SK-N-SH (cell line): Measurements from ENCODE around the gene PIEZO2. TPM values are rescaled to one million over a fixed set of nuclear protein-coding genes. Genes with fewer than 3 reads are reported as not detected.

Experiments used
- CTCF ChIA-PET: fragments of 300-600, 350-600 bp; formaldehyde crosslinking; extraction: SDS; loops from one replicate; lab custom pipeline; 2021; lab: Yijun Ruan, JAX
- POLR2A ChIA-PET: fragments of 350-600 bp; sonication (Branson Sonifier 250); formaldehyde crosslinking; extraction: SDS; loops from one replicate; lab custom pipeline; 2020; ENCODE audit warnings: antibody characterized with exemption, inconsistent platforms; lab: Yijun Ruan, JAX
- DNase-seq: peaks from one replicate; pipeline ENCODE4 v3.0.0; 2012
- H2AFZ ChIP-seq: fragments of 200-600 bp; sonication (generic); 2 replicates; pipeline ENCODE4 v1.8.1; 2016; ENCODE audit warnings: antibody characterized with exemption, mild to moderate bottlenecking, low read depth
- H3F3A ChIP-seq: fragments of 200-600 bp; sonication (generic); replicated peaks from 2 replicates; pipeline ENCODE3; 2016; ENCODE audit warnings: antibody characterized with exemption, mild to moderate bottlenecking; ENCODE audit not compliant: insufficient read depth
- H3K27ac ChIP-seq, 2 experiments: fragments of 200-500 bp in 1 of 2; fragments of 200-600 bp in 1 of 2; sonication (Bioruptor generic) in 1 of 2; sonication (generic), shearing (Covaris generic) in 1 of 2; 2 replicates each; pipeline versions ENCODE4 v1.5.1 to v1.6.1; 2014 to 2016; ENCODE audit warnings: low read depth in 2 of 2, inconsistent platforms in 1 of 2, low read length in 1 of 2, mild to moderate bottlenecking in 1 of 2, mixed read lengths in 1 of 2
- H3K27me3 ChIP-seq: fragments of 200-600 bp; sonication (generic), shearing (Covaris generic); 2 replicates; pipeline ENCODE4 v1.6.1; 2016; ENCODE audit warnings: mixed run types; ENCODE audit not compliant: insufficient read depth
- H3K36me3 ChIP-seq, 2 experiments: fragments of 200-500 bp in 1 of 2; fragments of 200-600 bp in 1 of 2; sonication (Bioruptor generic) in 1 of 2; sonication (generic) in 1 of 2; replicated peaks in 1 of 2; 2 replicates each; pipeline versions ENCODE3 to v1.5.1; 2014 to 2016; ENCODE audit warnings: low read length in 1 of 2, mild to moderate bottlenecking in 1 of 2; ENCODE audit not compliant: insufficient read depth in 2 of 2, control insufficient read depth in 1 of 2
- H3K4me1 ChIP-seq, 2 experiments: fragments of 200-500 bp in 1 of 2; fragments of 200-600 bp in 1 of 2; sonication (Bioruptor generic) in 1 of 2; sonication (generic), shearing (Covaris generic) in 1 of 2; 2 replicates each; pipeline versions ENCODE4 v1.5.1 to v1.6.1; 2014 to 2016; ENCODE audit warnings: low read depth in 1 of 2, low read length in 1 of 2, mixed run types in 1 of 2; ENCODE audit not compliant: insufficient read depth in 2 of 2, control insufficient read depth in 1 of 2
- H3K4me2 ChIP-seq: fragments of 200-600 bp; sonication (generic), shearing (Covaris generic); 2 replicates; pipeline ENCODE4 v1.6.1; 2017; ENCODE audit warnings: mixed run types
- H3K4me3 ChIP-seq, 2 experiments: fragments of 200-500 bp in 1 of 2; fragments of 200-600 bp in 1 of 2; sonication (Bioruptor generic) in 1 of 2; sonication (generic), shearing (Covaris generic) in 1 of 2; 2 replicates each; pipeline versions ENCODE4 v1.5.1 to v1.8.1; 2014 to 2016; ENCODE audit warnings: low read depth in 2 of 2, inconsistent platforms in 1 of 2, low read length in 1 of 2, mild to moderate bottlenecking in 1 of 2, mixed read lengths in 1 of 2, moderate library complexity in 1 of 2
- H3K79me2 ChIP-seq: fragments of 200-600 bp; sonication (generic); 2 replicates; pipeline ENCODE4 v1.8.1; 2017; ENCODE audit warnings: mild to moderate bottlenecking; ENCODE audit not compliant: insufficient read depth
- H3K9ac ChIP-seq: fragments of 200-600 bp; sonication (generic); 2 replicates; pipeline ENCODE4 v1.6.1; 2017; ENCODE audit warnings: mixed run types
- H3K9me2 ChIP-seq: fragments of 200-600 bp; sonication (generic); 2 replicates; pipeline ENCODE4 v1.6.1; 2017; ENCODE audit warnings: mixed run types
- H3K9me3 ChIP-seq: fragments of 200-600 bp; sonication (generic); 2 replicates; pipeline ENCODE4 v1.6.1; 2017; ENCODE audit warnings: mixed run types, mild to moderate bottlenecking, moderate library complexity
- H4K20me1 ChIP-seq: fragments of 200-600 bp; sonication (generic); 2 replicates; pipeline ENCODE4 v1.6.1; 2017; ENCODE audit warnings: mild to moderate bottlenecking, mixed run types; ENCODE audit not compliant: insufficient read depth
- ELF1 ChIP-seq: IDR thresholded peaks from 2 replicates; pipeline ENCODE4 v1.4.0; 2012
- EP300 ChIP-seq, 2 experiments: IDR thresholded peaks; 2 replicates each; pipeline versions ENCODE4 v1.4.0 to v1.6.1; 2012; ENCODE audit warnings: borderline replicate concordance in 1 of 2, low read depth in 1 of 2, low read length in 1 of 2
- EZH2phosphoT487 ChIP-seq: fragments of 200-600 bp; sonication (generic); IDR thresholded peaks from 2 replicates; pipeline ENCODE4 v1.6.1; 2017; ENCODE audit warnings: low read depth, mixed run types, mild to moderate bottlenecking, antibody characterized with exemption, moderate library complexity, borderline replicate concordance
- GABPA ChIP-seq: IDR thresholded peaks from 2 replicates; pipeline ENCODE4 v1.4.0; 2012; ENCODE audit warnings: low read depth, mild to moderate bottlenecking
- GATA2 ChIP-seq: sonication (generic); formaldehyde crosslinking; IDR thresholded peaks from 2 replicates; pipeline ENCODE4 v1.5.0; 2020; ENCODE audit warnings: mild to moderate bottlenecking, missing genetic modification reagents
- JUND ChIP-seq: IDR thresholded peaks from 2 replicates; pipeline ENCODE4 v1.4.0; 2012
- NFIC ChIP-seq: IDR thresholded peaks from 2 replicates; pipeline ENCODE4 v1.4.0; 2012; ENCODE audit warnings: borderline replicate concordance
- NRF1 ChIP-seq: IDR thresholded peaks from 2 replicates; pipeline ENCODE4 v1.6.1; 2012; ENCODE audit warnings: low read depth, mild to moderate bottlenecking, low read length
- POLR2AphosphoS5 ChIP-seq: IDR thresholded peaks from 2 replicates; pipeline ENCODE4 v1.6.1; 2012; ENCODE audit warnings: low read depth, low read length
- RAD21 ChIP-seq: IDR thresholded peaks from 2 replicates; pipeline ENCODE4 v1.6.1; 2012; ENCODE audit warnings: mild to moderate bottlenecking, low read length
- RCOR1 ChIP-seq: fragments of 150-350 bp; IDR thresholded peaks from 2 replicates; pipeline ENCODE4 v1.6.1; 2017; ENCODE audit warnings: antibody characterized with exemption, low read length
- TAF1 ChIP-seq: IDR thresholded peaks from 2 replicates; pipeline ENCODE4 v1.6.1; 2012; ENCODE audit warnings: low read depth, mild to moderate bottlenecking, low read length, moderate library complexity, borderline replicate concordance
- YY1 ChIP-seq: IDR thresholded peaks from 2 replicates; pipeline ENCODE4 v1.4.0; 2012; ENCODE audit warnings: low read depth, mild to moderate bottlenecking
- WGBS: methylation state at CpG from one replicate; pipeline ENCODE4 v1.1.6; 2017; ENCODE audit warnings: low lambda C conversion rate; 5-methylcytosine and 5-hydroxymethylcytosine counted together
- polyA plus RNA-seq, 3 experiments: library from polyadenylated mRNA; depleted of rRNA; stranded (reverse); fragments of >200 nt; gene quantifications; 2 replicates each; pipeline ENCODE4 v1.2.3, GENCODE V29; 2012
- TF ChIP-seq, protein P1 (sequence below): IDR thresholded peaks from 2 replicates; pipeline ENCODE4 v1.6.1; 2012; ENCODE audit warnings: mild to moderate bottlenecking, low read depth, low read length, moderate library complexity
- TF ChIP-seq, protein P2 (sequence below): IDR thresholded peaks from 2 replicates; pipeline ENCODE4 v1.4.0; 2012; ENCODE audit warnings: low read depth, borderline replicate concordance

PIEZO2 gene
- polyA plus RNA-seq, 1 of the 3 experiments (the other 2 are of a cell fraction) = not detected

DNA sequence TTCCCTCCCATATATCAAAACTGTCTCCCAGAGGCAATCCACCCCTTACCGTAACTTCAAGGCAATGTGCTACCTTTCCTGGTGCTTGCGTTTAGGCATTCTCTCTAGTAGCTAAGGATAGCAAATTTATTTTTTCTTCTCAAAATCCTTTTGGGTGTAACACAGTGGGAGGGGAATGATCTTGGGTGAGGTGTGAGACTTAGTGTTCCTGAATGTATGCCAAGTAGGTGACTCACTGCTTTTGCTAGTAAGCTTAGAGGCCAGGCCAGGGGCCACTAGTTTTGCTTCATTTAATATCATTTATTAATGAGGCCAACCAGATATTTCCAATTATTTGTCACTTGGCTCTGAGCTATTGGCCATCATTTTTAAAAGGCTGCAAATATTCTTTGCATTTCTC lies 488.1 kb downstream of the PIEZO2 start:
- TF ChIP-seq TAF1 (no peak), RCOR1 (no peak), GATA2 (CRISPR knock-in tag) (no peak), EP300 (IDR thresholded peaks at IDR 0.05; ENCODE audit: borderline replicate concordance in 1 of 2, low read depth in 1 of 2, low read length in 1 of 2) (no peak), YY1 (no peak), POLR2AphosphoS5 (no peak), EZH2phosphoT487 (no peak), JUND (no peak), RAD21 (no peak), ELF1 (no peak), NFIC (no peak), GABPA (no peak), NRF1 (no peak)
- TF ChIP-seq, protein P1, sequence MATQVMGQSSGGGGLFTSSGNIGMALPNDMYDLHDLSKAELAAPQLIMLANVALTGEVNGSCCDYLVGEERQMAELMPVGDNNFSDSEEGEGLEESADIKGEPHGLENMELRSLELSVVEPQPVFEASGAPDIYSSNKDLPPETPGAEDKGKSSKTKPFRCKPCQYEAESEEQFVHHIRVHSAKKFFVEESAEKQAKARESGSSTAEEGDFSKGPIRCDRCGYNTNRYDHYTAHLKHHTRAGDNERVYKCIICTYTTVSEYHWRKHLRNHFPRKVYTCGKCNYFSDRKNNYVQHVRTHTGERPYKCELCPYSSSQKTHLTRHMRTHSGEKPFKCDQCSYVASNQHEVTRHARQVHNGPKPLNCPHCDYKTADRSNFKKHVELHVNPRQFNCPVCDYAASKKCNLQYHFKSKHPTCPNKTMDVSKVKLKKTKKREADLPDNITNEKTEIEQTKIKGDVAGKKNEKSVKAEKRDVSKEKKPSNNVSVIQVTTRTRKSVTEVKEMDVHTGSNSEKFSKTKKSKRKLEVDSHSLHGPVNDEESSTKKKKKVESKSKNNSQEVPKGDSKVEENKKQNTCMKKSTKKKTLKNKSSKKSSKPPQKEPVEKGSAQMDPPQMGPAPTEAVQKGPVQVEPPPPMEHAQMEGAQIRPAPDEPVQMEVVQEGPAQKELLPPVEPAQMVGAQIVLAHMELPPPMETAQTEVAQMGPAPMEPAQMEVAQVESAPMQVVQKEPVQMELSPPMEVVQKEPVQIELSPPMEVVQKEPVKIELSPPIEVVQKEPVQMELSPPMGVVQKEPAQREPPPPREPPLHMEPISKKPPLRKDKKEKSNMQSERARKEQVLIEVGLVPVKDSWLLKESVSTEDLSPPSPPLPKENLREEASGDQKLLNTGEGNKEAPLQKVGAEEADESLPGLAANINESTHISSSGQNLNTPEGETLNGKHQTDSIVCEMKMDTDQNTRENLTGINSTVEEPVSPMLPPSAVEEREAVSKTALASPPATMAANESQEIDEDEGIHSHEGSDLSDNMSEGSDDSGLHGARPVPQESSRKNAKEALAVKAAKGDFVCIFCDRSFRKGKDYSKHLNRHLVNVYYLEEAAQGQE = no peak
- TF ChIP-seq, protein P2, sequence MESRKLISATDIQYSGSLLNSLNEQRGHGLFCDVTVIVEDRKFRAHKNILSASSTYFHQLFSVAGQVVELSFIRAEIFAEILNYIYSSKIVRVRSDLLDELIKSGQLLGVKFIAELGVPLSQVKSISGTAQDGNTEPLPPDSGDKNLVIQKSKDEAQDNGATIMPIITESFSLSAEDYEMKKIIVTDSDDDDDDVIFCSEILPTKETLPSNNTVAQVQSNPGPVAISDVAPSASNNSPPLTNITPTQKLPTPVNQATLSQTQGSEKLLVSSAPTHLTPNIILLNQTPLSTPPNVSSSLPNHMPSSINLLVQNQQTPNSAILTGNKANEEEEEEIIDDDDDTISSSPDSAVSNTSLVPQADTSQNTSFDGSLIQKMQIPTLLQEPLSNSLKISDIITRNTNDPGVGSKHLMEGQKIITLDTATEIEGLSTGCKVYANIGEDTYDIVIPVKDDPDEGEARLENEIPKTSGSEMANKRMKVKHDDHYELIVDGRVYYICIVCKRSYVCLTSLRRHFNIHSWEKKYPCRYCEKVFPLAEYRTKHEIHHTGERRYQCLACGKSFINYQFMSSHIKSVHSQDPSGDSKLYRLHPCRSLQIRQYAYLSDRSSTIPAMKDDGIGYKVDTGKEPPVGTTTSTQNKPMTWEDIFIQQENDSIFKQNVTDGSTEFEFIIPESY = no peak
- Histone ChIP-seq H3K27me3 (peaks cover 48% of the 10 kb centered on the region), H3K9me3 (no peaks in the 10 kb centered on the region), H3K27ac (no peak overlapping the region), H3K36me3 (no peaks in the 10 kb centered on the region), H3K4me1 (no peaks in the 10 kb centered on the region; a peak in 1 of 4 replicates), H3K4me3 (no peak overlapping the region), H3K79me2 (no peaks in the 10 kb centered on the region), H2AFZ (no peak overlapping the region), H3F3A (no peaks in the 10 kb centered on the region), H3K4me2 (no peak overlapping the region), H3K9me2 (no peaks in the 10 kb centered on the region), H4K20me1 (no peaks in the 10 kb centered on the region), H3K9ac (no peak overlapping the region)
- WGBS = 3% methylated on average over 2 of the region's 2 CpGs
- ChIA-PET POLR2A (no interaction called here), CTCF (interaction anchor here (1.0 kb wide), 1 partner anchor 101 kb away, joined by 3 read pairs; no protein-coding TSS in a partner anchor)
- DNase-seq = no peak
